WTC11 (cell line): Measurements from ENCODE around the gene ZFR. TPM values are rescaled to one million over a fixed set of nuclear protein-coding genes. Genes with fewer than 3 reads are reported as not detected.

Experiments used
- ATAC-seq: fragments of 200-7000 bp; cut with Tn5 transposase; 2 replicates; pipeline ENCODE4 v1.10.0; 2021; ENCODE audit warnings: mild to moderate bottlenecking, moderate library complexity
- CTCF ChIA-PET: fragments of 300-600 bp; sonication (Branson Sonifier 250); formaldehyde crosslinking; loops from one replicate; lab custom pipeline; 2021; ENCODE audit warnings: antibody characterized with exemption; lab: Charles Lee
- POLR2A ChIA-PET: fragments of 350-600 bp; sonication (Branson Sonifier 250); formaldehyde crosslinking; loops from one replicate; lab custom pipeline; 2021; ENCODE audit warnings: antibody characterized with exemption; lab: Charles Lee
- DNase-seq: peaks from one replicate; pipeline ENCODE4 v3.0.0; 2021; ENCODE audit warnings: low spot score
- H3K27ac Mint-ChIP-seq: 2 replicates; pipeline ENCODE4 v1.8.0; 2021; ENCODE audit warnings: mixed read lengths
- H3K27me3 Mint-ChIP-seq: 2 replicates; pipeline ENCODE4 v1.8.0; 2021; ENCODE audit warnings: low read depth, mild to moderate bottlenecking, moderate library complexity, mixed read lengths
- H3K36me3 Mint-ChIP-seq: 2 replicates; pipeline ENCODE4 v1.8.0; 2021; ENCODE audit warnings: mixed read lengths
- H3K4me1 Mint-ChIP-seq: 2 replicates; pipeline ENCODE4 v1.8.0; 2022; ENCODE audit warnings: mixed read lengths
- H3K4me3 Mint-ChIP-seq: 2 replicates; pipeline ENCODE4 v1.8.0; 2021; ENCODE audit warnings: mild to moderate bottlenecking, moderate library complexity, mixed read lengths
- H3K9me3 Mint-ChIP-seq: 2 replicates; pipeline ENCODE4 v1.8.0; 2021; ENCODE audit warnings: mixed read lengths
- ETV6 ChIP-seq: sonication (generic); formaldehyde crosslinking; IDR thresholded peaks from 2 replicates; pipeline ENCODE4 v1.8.1; 2022; ENCODE audit warnings: mild to moderate bottlenecking, missing genetic modification reagents
- GABPB1 ChIP-seq: sonication (generic); formaldehyde crosslinking; IDR thresholded peaks from 2 replicates; pipeline ENCODE4 v1.8.1; 2023; ENCODE audit warnings: mild to moderate bottlenecking, missing genetic modification reagents
- HMGA2 ChIP-seq: fragments of 250-450 bp; sonication (Bioruptor Pico); IDR thresholded peaks from 2 replicates; pipeline ENCODE4 v1.4.0; 2021; ENCODE audit warnings: mild to moderate bottlenecking, moderate library complexity
- JUN ChIP-seq: sonication (generic); formaldehyde crosslinking; IDR thresholded peaks from 2 replicates; pipeline ENCODE4 v1.8.0; 2023; ENCODE audit warnings: mild to moderate bottlenecking, missing genetic modification reagents
- MXD4 ChIP-seq: fragments of 250-450 bp; sonication (Bioruptor Pico); IDR thresholded peaks from 2 replicates; pipeline ENCODE4 v1.8.0; 2021; ENCODE audit warnings: mild to moderate bottlenecking, moderate library complexity, borderline replicate concordance
- MYBL2 ChIP-seq: sonication (generic); formaldehyde crosslinking; IDR thresholded peaks from 2 replicates; pipeline ENCODE4 v1.8.1; 2023; ENCODE audit warnings: mild to moderate bottlenecking, moderate library complexity, missing genetic modification reagents
- NFATC4 ChIP-seq: fragments of 250-450 bp; sonication (Bioruptor Pico); IDR thresholded peaks from 2 replicates; pipeline ENCODE4 v1.9.0; 2021; ENCODE audit warnings: mild to moderate bottlenecking
- NFE2L1 ChIP-seq: sonication (generic); formaldehyde crosslinking; IDR thresholded peaks from 2 replicates; pipeline ENCODE4 v1.8.1; 2023; ENCODE audit warnings: missing genetic modification reagents
- NFYB ChIP-seq: sonication (generic); formaldehyde crosslinking; conservative IDR thresholded peaks from 2 replicates; pipeline ENCODE4 v1.8.0; 2022; ENCODE audit warnings: low read depth, missing genetic modification reagents
- OVOL2 ChIP-seq: fragments of 250-450 bp; sonication (Bioruptor Pico); IDR thresholded peaks from 2 replicates; pipeline ENCODE4 v1.9.0; 2021; ENCODE audit warnings: mild to moderate bottlenecking, borderline replicate concordance
- PRRX2 ChIP-seq: fragments of 250-450 bp; sonication (Bioruptor Pico); IDR thresholded peaks from 2 replicates; pipeline ENCODE4 v1.8.0; 2021; ENCODE audit warnings: mild to moderate bottlenecking
- SMAD3 ChIP-seq: sonication (generic); formaldehyde crosslinking; IDR thresholded peaks from 2 replicates; pipeline ENCODE4 v1.8.0; 2022; ENCODE audit warnings: missing genetic modification reagents, mild to moderate bottlenecking, borderline replicate concordance
- SMAD4 ChIP-seq: sonication (generic); formaldehyde crosslinking; IDR thresholded peaks from 2 replicates; pipeline ENCODE4 v1.8.0; 2022; ENCODE audit warnings: mild to moderate bottlenecking, missing genetic modification reagents
- SP1 ChIP-seq: sonication (generic); formaldehyde crosslinking; conservative IDR thresholded peaks from 2 replicates; pipeline ENCODE4 v1.8.1; 2022; ENCODE audit warnings: missing genetic modification reagents
- TEAD1 ChIP-seq: sonication (generic); formaldehyde crosslinking; IDR thresholded peaks from 2 replicates; pipeline ENCODE4 v1.8.0; 2022; ENCODE audit warnings: mild to moderate bottlenecking, missing genetic modification reagents
- ZNF138 ChIP-seq: sonication (generic); formaldehyde crosslinking; conservative IDR thresholded peaks from 2 replicates; pipeline ENCODE4 v1.8.1; 2022; ENCODE audit warnings: mild to moderate bottlenecking, moderate library complexity, missing genetic modification reagents
- ZNF317 ChIP-seq: sonication (generic); formaldehyde crosslinking; IDR thresholded peaks from 2 replicates; pipeline ENCODE4 v1.8.1; 2023; ENCODE audit warnings: low read depth, mild to moderate bottlenecking, moderate library complexity, missing genetic modification reagents, borderline replicate concordance
- ZNF671 ChIP-seq: fragments of 250-450 bp; sonication (Bioruptor Pico); IDR thresholded peaks from 2 replicates; pipeline ENCODE4 v1.8.0; 2021; ENCODE audit warnings: mild to moderate bottlenecking
- total RNA-seq: library from RNA; stranded (reverse); gene quantifications from 3 replicates; pipeline ENCODE4 v1.2.3, GENCODE V29; 2021
- TF ChIP-seq, protein P1 (sequence below): fragments of 250-450 bp; sonication (Bioruptor Pico); IDR thresholded peaks from 2 replicates; pipeline ENCODE4 v1.9.0; 2021; ENCODE audit warnings: mild to moderate bottlenecking
- TF ChIP-seq, protein P2 (sequence below): sonication (generic); formaldehyde crosslinking; IDR thresholded peaks from 2 replicates; pipeline ENCODE4 v1.8.1; 2023; ENCODE audit warnings: mild to moderate bottlenecking, missing genetic modification reagents
- TF ChIP-seq, protein P3 (sequence below): sonication (generic); formaldehyde crosslinking; IDR thresholded peaks from 2 replicates; pipeline ENCODE4 v1.8.0; 2023; ENCODE audit warnings: missing genetic modification reagents
- TF ChIP-seq, protein P4 (sequence below): sonication (generic); formaldehyde crosslinking; IDR thresholded peaks from 2 replicates; pipeline ENCODE4 v1.8.1; 2022; ENCODE audit warnings: missing genetic modification reagents, borderline replicate concordance
- TF ChIP-seq, protein P5 (sequence below): fragments of 250-450 bp; sonication (Bioruptor Pico); IDR thresholded peaks from 2 replicates; pipeline ENCODE4 v2.1.2; 2022; ENCODE audit warnings: mild to moderate bottlenecking, moderate library complexity

ZFR gene
- total RNA-seq, 1 experiment from 2014 or later: 64.5 TPM

DNA sequence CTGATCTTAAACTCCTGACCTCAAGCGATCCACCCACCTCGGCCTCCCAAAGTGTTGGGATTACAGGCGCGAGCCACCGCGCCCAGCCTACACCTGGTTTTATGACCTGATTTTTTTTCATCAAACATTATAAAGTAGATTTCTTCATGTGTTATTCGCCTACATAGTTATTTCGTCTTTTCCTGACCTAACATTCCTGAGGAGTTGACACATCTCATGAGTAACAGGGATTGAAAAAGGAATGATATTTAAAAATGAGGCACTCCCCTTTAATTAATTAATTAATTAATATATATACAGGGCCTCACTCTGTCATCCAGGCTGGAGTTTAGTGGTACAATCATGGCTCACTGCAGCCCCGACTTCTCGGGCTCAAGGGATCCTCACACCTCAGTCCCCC, 111.6 kb downstream of the ZFR start:
- H3K27me3 Mint-ChIP-seq: peaks cover 3% of the 10 kb centered on the region; the same call in 1 of the 2 replicates
- CTCF ChIA-PET: no interaction called here
- ATAC-seq (no peak), DNase-seq (no peak)
- H3K9me3 Mint-ChIP-seq: peaks cover 37% of the 10 kb centered on the region
- H3K4me3 Mint-ChIP-seq: no peak overlapping the region
- TF ChIP-seq SP1 (CRISPR knock-in tag): no peak
- TF ChIP-seq, protein P1, sequence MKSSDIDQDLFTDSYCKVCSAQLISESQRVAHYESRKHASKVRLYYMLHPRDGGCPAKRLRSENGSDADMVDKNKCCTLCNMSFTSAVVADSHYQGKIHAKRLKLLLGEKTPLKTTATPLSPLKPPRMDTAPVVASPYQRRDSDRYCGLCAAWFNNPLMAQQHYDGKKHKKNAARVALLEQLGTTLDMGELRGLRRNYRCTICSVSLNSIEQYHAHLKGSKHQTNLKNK (CRISPR knock-in tag): no peak
- no peak for TF ChIP-seq ETV6 (CRISPR knock-in tag)
- TF ChIP-seq HMGA2 (CRISPR knock-in tag): no peak
- no peak for TF ChIP-seq ZNF317
- no peak for TF ChIP-seq TEAD1
- TF ChIP-seq NFATC4 (CRISPR knock-in tag): no peak
- TF ChIP-seq JUN (CRISPR knock-in tag): no peak
- TF ChIP-seq ZNF671 (CRISPR knock-in tag): no peak
- TF ChIP-seq OVOL2 (CRISPR knock-in tag): no peak
- TF ChIP-seq, all 79 proteins: peak for 0
- Mint-ChIP-seq H3K4me1 (peaks cover 11% of the 10 kb centered on the region), H3K27ac (no peak overlapping the region), H3K36me3 (peaks cover 31% of the 10 kb centered on the region)
- POLR2A ChIA-PET: no interaction called here

DNA sequence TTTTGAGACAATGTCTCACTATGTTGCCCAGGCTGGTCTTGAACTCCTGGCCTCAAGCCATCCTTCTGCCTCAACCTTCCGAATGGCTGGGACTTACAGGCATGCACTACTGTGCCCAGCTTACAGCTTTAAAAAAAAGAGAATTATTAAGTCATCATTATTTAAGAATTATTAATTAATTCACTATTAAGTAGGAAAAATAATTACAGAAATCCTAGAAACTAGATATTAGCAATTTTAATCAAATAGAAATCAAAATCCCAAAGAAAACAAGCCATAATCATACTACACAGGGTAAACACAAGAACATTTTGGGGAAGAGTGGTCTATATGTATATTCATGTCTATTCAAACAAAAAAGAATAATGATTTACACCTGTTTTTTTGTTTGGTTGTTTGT, 112.2 kb downstream of the ZFR start:
- ATAC-seq: no peak
- Mint-ChIP-seq H3K4me1 (peaks cover 11% of the 10 kb centered on the region), H3K9me3 (peaks cover 36% of the 10 kb centered on the region), H3K4me3 (no peak overlapping the region), H3K27me3 (peaks cover 3% of the 10 kb centered on the region; the same call in 1 of the 2 replicates), H3K36me3 (peaks cover 28% of the 10 kb centered on the region), H3K27ac (no peak overlapping the region)
- ChIA-PET CTCF (no interaction called here), POLR2A (no interaction called here)
- TF ChIP-seq HMGA2 (CRISPR knock-in tag) (peak; percentile 62; the same call in 1 of the 2 replicates), SMAD3 (no peak)
- no peak for DNase-seq

DNA sequence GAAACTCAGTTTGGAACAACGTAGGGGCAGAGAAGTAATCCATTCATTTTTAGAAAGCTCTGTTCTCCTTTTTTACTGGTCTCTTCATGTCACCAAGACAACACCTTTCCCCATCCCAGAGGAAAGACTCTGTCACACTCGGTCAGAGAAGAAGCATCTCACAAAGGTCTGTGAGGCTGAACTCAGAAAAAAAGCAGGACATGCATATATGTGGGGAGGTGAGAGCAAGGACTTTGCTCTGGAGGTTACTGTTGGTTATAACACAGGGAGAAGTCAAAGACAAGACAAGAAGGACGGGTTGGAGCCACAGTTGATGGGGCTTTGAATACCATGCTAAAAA, 112.6 kb downstream of the ZFR start:
- ChIA-PET CTCF (interaction anchor here (1.0 kb wide), 1 partner anchor 100 kb away, joined by 4 read pairs; no protein-coding TSS in a partner anchor), POLR2A (no interaction called here)
- H3K27ac Mint-ChIP-seq: no peak overlapping the region
- H3K4me1 Mint-ChIP-seq: peaks cover 11% of the 10 kb centered on the region
- H3K27me3 Mint-ChIP-seq: peaks cover 3% of the 10 kb centered on the region; the same call in 1 of the 2 replicates
- DNase-seq (no peak), ATAC-seq (no peak)
- H3K4me3 Mint-ChIP-seq: no peak overlapping the region
- H3K9me3 Mint-ChIP-seq: peaks cover 34% of the 10 kb centered on the region
- peaks cover 25% of the 10 kb centered on the region for H3K36me3 Mint-ChIP-seq
- TF ChIP-seq PRRX2 (CRISPR knock-in tag): no peak
- no peak for TF ChIP-seq ZNF671 (CRISPR knock-in tag)
- TF ChIP-seq NFE2L1 (CRISPR knock-in tag): no peak
- TF ChIP-seq MXD4 (CRISPR knock-in tag): no peak
- no peak for TF ChIP-seq MYBL2 (CRISPR knock-in tag)
- TF ChIP-seq, protein P2, sequence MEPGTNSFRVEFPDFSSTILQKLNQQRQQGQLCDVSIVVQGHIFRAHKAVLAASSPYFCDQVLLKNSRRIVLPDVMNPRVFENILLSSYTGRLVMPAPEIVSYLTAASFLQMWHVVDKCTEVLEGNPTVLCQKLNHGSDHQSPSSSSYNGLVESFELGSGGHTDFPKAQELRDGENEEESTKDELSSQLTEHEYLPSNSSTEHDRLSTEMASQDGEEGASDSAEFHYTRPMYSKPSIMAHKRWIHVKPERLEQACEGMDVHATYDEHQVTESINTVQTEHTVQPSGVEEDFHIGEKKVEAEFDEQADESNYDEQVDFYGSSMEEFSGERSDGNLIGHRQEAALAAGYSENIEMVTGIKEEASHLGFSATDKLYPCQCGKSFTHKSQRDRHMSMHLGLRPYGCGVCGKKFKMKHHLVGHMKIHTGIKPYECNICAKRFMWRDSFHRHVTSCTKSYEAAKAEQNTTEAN (CRISPR knock-in tag): no peak

DNA sequence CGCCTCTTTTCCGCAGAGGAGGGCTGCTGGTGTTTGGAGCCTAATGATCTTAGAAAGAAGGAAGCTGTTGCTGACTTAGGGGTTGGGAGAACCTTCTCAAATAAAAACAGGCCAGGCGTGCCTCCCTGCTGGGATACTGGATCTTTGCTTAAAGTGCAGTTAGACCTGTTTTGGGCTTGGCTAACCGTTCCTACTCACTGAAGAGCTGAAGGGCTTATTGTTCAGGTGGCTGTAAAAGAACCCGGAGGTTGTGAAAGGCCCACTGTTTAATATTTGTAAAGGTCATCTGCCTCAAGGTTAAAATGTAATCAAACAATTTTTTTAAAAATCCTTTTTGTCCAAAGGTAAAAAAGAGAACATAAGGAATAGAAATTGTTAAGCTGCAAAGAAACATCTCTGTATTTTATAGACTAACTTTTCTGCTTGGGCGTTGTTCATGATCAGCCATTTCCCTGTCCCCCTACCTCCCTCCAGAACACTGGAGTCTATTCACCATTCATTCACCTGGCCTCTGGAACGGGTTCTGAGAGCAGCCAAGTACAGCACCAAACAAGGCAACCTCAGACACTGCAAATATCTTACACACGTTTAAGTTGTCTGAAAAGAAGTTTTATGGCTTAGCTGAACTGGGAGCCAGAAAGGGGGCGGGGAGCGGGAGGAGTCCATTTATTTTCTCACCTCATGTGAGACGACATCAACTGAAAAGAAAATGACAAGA, 113.2 kb downstream of the ZFR start:
- H3K4me1 Mint-ChIP-seq: peaks cover 11% of the 10 kb centered on the region
- peaks cover 3% of the 10 kb centered on the region; the same call in 1 of the 2 replicates for H3K27me3 Mint-ChIP-seq
- peaks cover 29% of the 10 kb centered on the region for H3K9me3 Mint-ChIP-seq
- ChIA-PET POLR2A (interaction anchor here (0.6 kb wide), 1 partner anchor 44 kb away, joined by 3 read pairs; no protein-coding TSS in a partner anchor), CTCF (interaction anchor here (1.0 to 3.4 kb wide), 2 partner anchors 12 to 99 kb away, joined by 4 to 34 read pairs; no protein-coding TSS in a partner anchor)
- H3K4me3 Mint-ChIP-seq: no peak overlapping the region
- H3K27ac Mint-ChIP-seq: no peak overlapping the region
- ATAC-seq (no peak), DNase-seq (no peak)
- peaks cover 19% of the 10 kb centered on the region for H3K36me3 Mint-ChIP-seq
- no peak for TF ChIP-seq SMAD4 (CRISPR knock-in tag)
- no peak for TF ChIP-seq ZNF138
- TF ChIP-seq, protein P3, sequence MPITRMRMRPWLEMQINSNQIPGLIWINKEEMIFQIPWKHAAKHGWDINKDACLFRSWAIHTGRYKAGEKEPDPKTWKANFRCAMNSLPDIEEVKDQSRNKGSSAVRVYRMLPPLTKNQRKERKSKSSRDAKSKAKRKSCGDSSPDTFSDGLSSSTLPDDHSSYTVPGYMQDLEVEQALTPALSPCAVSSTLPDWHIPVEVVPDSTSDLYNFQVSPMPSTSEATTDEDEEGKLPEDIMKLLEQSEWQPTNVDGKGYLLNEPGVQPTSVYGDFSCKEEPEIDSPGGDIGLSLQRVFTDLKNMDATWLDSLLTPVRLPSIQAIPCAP (CRISPR knock-in tag): no peak
- TF ChIP-seq GABPB1: no peak
- TF ChIP-seq MYBL2 (CRISPR knock-in tag): no peak
- TF ChIP-seq, protein P4, sequence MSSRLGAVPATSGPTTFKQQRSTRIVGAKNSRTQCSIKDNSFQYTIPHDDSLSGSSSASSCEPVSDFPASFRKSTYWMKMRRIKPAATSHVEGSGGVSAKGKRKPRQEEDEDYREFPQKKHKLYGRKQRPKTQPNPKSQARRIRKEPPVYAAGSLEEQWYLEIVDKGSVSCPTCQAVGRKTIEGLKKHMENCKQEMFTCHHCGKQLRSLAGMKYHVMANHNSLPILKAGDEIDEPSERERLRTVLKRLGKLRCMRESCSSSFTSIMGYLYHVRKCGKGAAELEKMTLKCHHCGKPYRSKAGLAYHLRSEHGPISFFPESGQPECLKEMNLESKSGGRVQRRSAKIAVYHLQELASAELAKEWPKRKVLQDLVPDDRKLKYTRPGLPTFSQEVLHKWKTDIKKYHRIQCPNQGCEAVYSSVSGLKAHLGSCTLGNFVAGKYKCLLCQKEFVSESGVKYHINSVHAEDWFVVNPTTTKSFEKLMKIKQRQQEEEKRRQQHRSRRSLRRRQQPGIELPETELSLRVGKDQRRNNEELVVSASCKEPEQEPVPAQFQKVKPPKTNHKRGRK (CRISPR knock-in tag): no peak
- no peak for TF ChIP-seq MXD4 (CRISPR knock-in tag)
- TF ChIP-seq NFYB (CRISPR knock-in tag): no peak
- TF ChIP-seq, protein P5, sequence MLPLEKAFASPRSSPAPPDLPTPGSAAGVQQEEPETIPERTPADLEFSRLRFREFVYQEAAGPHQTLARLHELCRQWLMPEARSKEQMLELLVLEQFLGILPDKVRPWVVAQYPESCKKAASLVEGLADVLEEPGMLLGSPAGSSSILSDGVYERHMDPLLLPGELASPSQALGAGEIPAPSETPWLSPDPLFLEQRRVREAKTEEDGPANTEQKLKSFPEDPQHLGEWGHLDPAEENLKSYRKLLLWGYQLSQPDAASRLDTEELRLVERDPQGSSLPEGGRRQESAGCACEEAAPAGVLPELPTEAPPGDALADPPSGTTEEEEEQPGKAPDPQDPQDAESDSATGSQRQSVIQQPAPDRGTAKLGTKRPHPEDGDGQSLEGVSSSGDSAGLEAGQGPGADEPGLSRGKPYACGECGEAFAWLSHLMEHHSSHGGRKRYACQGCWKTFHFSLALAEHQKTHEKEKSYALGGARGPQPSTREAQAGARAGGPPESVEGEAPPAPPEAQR (CRISPR knock-in tag): no peak
